HG03139 (cell line): ENCODE data around the gene TPO.
"Not testable (repeated sequence)": the region's sequence is repeated elsewhere in the genome, so short reads cannot be mapped to it uniquely, and the experiment has no call there.

ENCODE experiments used
- ATAC-seq: cut with Tn5 transposase; IDR thresholded peaks from one replicate; pipeline ENCODE4 v1.9.1; 2021; ENCODE audit not compliant: unreplicated experiment

TPO gene

GRCh38 chr2:1571477-1572417 lies 158.5 kb downstream of the TPO start:
- ATAC-seq, result no peak

DNA sequence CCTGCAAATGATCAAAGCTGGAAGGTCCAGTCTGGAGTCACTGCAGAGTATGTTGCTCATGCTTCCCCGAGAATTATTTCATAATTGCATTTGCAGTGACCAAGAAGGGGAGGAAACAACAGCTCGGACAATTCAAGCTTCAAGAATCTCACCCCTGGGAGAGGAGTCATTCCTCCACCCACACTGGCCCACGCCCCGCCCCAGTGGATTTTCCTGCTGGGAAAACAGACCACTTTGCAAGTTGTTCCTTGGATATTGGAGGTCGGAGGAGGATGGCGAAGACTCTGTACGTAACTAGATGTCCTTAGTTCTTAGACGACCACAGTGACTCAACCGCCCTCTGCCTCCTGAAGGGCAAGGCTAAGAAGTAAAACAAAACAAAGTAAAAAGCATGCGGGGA lies 159.4 kb downstream of the TPO start:
- ATAC-seq, result no peak

DNA sequence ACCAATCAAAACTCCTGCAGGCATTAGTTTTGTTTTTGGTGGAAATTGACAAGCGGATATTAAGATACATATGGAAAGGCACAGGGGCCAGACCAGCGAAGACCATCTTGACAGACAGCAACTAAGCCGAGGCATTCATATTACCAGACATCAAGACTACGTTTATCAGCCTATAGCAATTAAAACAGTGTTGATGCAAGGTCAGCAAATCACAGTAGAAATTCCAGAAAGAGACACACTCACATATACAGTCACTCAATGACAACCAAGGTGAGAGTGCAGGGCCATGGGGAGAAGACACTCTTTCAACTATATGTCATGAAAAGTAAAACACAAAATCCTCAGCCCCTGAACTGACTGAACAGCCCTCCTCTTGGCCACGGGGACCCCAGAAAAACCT lies 164.6 kb downstream of the TPO start:
- no peak for ATAC-seq

GRCh38 chr2:1581257-1581964 lies 168.1 kb downstream of the TPO start:
- ATAC-seq, result not testable (repeated sequence)

DNA sequence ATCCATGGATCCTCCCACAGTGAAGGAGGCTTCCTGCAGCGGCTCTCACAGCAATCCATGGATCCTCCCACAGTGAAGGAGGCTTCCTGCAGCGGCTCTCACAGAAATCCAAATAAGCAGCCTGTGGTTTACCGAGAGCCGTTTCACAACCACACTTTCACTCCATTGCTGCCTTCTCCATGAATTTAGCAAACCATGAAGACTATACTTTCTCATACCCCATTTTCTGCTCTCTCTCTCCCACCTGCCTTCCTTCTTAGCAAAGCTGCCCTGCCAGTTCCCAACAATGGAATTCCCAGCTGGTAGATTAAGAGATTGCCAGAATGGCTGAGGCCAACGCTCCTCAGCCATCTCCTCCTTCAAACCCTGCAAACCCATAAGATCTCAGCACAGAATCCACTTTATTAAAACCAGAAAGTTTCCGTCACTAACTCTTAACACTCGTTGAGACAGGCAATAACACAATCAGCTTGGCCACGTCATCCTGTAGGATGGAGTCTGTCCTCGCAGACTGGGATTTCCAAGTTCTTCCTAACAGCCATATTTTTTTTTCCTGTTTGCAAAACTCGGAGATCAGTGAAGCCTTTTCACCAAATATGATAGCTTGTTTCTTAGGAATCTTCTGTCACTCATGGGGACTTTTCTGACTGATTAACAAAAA lies 168.8 kb downstream of the TPO start:
- no peak for ATAC-seq

GRCh38 chr2:1582891-1583341 lies 169.7 kb downstream of the TPO start:
- no peak for ATAC-seq

GRCh38 chr2:1584051-1584531 lies 170.8 kb downstream of the TPO start:
- no peak for ATAC-seq

GRCh38 chr2:1584691-1585485 lies 171.6 kb downstream of the TPO start:
- ATAC-seq, result no peak

DNA sequence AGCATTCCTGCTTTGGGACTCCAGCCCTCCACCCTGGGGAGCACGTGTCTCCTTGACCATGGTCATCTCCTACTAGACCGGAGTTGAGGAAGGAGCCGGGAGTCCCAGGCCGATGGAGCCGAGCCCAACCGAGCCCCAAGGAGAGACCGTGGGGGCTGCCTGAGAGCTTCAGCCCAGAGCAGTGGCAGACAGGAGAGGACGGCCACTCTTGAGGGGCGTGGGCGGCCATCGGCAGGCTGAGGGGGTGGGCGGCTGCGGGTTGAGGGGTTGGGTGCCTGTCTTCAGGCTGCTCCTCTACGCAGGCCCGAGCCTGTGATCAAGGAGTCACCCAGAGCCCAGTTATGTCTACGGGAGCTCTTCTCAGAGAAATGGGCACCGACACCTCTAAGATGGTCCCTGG lies 172.4 kb downstream of the TPO start:
- no peak for ATAC-seq

DNA sequence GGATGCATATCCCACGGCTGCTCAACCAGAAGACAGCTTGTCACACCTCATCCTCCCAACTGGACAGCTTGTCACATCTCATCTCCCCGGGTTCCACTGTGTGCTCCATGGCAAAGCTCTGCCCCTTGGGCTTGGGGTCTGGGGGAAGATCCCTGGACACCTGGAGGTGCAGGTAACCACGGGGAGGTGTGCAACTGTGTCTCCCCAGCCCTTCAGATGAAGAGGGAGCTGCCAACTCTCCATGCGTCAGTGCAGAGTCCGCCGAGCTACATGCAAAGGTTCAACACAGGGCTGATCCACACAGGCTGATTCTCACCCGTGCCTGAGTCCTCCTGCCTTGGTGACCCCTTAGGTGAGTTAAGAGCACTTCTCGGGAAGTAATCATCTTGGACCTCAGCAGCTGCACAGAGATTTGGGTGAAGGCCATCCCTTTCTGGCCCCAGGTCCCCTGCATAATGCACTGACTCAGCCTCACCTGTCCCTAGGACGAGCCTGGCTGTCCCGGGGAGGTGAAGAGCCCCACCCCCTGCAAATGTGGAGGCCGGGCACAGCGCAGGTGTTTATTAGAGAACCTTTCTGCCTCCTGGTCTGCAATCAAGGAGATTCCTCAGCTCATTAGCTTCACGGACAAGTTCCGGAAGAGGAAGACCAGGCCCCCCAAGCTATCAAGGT lies 173.1 kb downstream of the TPO start:
- ATAC-seq, result no peak

DNA sequence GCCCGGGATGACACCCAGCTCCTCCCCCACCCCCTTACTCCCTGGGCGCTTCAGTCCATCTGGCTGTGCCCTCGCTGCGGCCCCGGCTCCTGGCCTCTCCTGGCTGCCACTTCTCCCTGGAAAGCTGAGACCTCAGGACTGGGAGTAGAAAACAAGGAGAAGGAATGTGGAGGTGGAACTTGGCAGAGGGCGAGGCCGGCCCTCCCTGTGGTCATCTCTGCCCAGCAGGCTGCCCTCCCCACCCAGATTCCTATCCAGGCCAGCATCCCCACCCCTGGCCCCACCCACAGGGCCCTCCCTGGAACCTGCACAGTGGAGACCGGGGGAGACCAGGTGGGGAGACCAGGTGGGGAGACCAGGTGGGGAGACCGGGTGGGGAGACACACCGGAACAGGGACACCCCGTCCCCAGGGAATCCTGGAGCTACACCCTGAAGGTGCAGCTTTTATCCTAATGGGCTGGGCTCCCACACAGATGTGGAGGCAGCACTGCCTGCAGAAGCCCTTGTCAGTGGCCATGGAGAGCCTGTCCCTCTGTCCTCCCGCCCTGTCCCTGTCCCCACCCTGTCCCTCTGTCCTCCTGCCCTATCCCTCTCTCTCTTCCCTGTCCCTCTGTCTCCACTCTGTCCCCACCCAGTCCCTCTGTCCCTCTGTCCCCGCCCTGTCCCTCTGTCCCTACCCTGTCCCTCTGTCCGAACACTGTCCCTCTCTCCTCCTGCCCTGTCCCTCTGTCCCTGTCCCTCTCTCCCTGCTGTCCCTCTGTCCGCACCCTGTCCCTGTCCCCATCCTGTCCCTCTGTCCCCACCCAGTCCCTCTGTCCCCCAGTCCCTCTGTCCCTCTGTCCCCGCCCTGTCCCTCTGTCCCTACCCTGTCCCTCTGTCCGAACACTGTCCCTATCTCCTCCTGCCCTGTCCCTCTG lies 173.9 kb downstream of the TPO start:
- ATAC-seq, result no peak

GRCh38 chr2:1588051-1588977 lies 175.1 kb downstream of the TPO start:
- no peak for ATAC-seq

- ATAC-seq, result no peak
Observed at GRCh38 chr2:1588978-1589621, 175.8 kb downstream of the TPO start.

- ATAC-seq, result no peak
Observed at GRCh38 chr2:1590596-1591460, 177.6 kb downstream of the TPO start.

DNA sequence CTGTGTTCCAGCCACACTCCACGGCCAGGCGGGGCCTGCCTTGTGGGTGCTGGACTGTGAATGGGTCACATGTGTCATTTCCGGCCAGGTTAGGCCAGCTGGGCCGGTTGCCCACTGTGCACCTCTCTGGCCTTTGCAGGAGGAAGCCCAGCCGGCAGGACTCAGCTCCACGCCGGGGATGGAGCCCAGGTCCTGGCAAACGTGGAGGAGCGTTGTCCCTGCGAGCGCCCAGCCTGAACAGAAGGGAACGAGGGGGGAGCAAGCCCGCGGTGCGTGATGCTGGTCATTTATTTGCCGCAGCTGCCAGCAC lies 178.2 kb downstream of the TPO start:
- ATAC-seq, result no peak
